Stimulated activated CD4-positive, alpha-beta T cell treated with anti-CD3 and anti-CD28 coated beads, Interleukin-1b, Interleukin-23, amount 100 ng/mL, for 1 hour (primary cell): Measurements from ENCODE around the gene SPATA45.

Source experiments
- DNase-seq, 2 donors: peaks; one replicate each; pipeline ENCODE4 v3.0.0-alpha.2; 2020; ENCODE audit warnings: low read depth in 2 of 2

The SPATA45 gene

DNA sequence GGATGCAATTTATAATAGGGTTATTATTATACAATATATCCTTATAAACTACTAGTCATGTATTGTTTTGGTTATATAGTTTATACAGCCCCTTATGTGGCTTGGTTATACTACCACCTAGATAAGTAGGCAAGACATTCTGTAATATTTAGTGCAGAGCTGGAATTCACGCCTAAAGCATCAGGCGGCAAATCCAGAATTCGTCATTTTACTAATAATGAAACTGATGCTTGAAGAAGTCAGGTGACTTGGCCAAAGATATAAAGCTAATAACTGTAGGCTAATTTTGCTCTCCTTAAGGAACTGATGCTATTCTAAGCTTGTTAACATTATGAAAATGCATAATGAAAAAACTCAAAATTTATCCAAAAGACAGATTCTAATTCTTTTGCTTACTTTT is 66.7 kb downstream of the SPATA45 start:
- DNase-seq = no peak
